PC-9 (cell line): ENCODE results near the gene AMDHD1.

Experiments used
- EZH2 ChIP-seq: fragments of 200-600 bp; sonication (generic); IDR thresholded peaks from 2 replicates; pipeline ENCODE4 v1.8.0; 2017; ENCODE audit warnings: antibody characterized with exemption, low read depth
- TF ChIP-seq, protein P1 (sequence below): fragments of 200-600 bp; sonication (generic); conservative IDR thresholded peaks from 2 replicates; pipeline ENCODE4 v1.6.1; 2017; ENCODE audit warnings: mixed run types, antibody characterized with exemption, mild to moderate bottlenecking, moderate library complexity

DNA sequence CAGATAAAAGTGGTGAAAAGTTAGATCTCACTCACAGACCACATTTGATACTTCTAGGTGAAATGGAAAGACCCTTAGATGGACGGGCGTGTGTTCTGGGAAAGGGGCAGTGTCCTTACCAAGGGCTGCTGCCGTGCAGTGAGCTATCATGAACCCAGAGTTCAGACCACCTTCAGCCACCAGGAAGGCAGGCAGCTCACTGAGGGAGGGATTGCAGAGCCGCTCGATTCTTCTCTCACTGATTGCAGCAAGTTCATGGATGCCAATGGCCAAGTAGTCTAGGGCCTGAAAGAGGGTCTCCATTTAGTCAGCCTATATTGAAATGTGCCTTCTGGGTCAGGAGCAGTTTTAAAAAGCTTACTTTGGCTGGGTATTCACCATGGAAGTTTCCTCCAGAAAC, 37.3 kb downstream of the AMDHD1 start:
- TF ChIP-seq, protein P1, sequence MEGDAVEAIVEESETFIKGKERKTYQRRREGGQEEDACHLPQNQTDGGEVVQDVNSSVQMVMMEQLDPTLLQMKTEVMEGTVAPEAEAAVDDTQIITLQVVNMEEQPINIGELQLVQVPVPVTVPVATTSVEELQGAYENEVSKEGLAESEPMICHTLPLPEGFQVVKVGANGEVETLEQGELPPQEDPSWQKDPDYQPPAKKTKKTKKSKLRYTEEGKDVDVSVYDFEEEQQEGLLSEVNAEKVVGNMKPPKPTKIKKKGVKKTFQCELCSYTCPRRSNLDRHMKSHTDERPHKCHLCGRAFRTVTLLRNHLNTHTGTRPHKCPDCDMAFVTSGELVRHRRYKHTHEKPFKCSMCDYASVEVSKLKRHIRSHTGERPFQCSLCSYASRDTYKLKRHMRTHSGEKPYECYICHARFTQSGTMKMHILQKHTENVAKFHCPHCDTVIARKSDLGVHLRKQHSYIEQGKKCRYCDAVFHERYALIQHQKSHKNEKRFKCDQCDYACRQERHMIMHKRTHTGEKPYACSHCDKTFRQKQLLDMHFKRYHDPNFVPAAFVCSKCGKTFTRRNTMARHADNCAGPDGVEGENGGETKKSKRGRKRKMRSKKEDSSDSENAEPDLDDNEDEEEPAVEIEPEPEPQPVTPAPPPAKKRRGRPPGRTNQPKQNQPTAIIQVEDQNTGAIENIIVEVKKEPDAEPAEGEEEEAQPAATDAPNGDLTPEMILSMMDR, result no peak
- TF ChIP-seq EZH2, result no peak
